Hepatocyte (in vitro differentiated cells): ENCODE measurements around the gene CRYGS.

Experiments
- CTCF ChIP-seq: fragments of 200-600 bp; sonication (generic); IDR thresholded peaks from 2 replicates; pipeline ENCODE4 v1.5.1; 2016; ENCODE audit warnings: antibody characterized with exemption, mild to moderate bottlenecking; ENCODE audit not compliant: poor library complexity
- EZH2 ChIP-seq: fragments of 200-600 bp; sonication (generic); IDR thresholded peaks from 2 replicates; pipeline ENCODE4 v1.6.1; 2016; ENCODE audit warnings: antibody characterized with exemption, mild to moderate bottlenecking, borderline replicate concordance

- TF ChIP-seq CTCF (no peak), EZH2 (no peak)
Measured at GRCh38 chr3:186492385-186492984, 51.7 kb downstream of the CRYGS start.
